HG03039 (cell line): ENCODE results near the gene C1orf146.
"Not testable (repeated sequence)": the region's sequence is repeated elsewhere in the genome, so short reads cannot be mapped to it uniquely, and the experiment has no call there.

Experiments used
- ATAC-seq: cut with Tn5 transposase; IDR thresholded peaks from one replicate; pipeline ENCODE4 v1.9.1; 2021; ENCODE audit warnings: mild to moderate bottlenecking, moderate library complexity; ENCODE audit not compliant: unreplicated experiment

Gene C1orf146, protein sequence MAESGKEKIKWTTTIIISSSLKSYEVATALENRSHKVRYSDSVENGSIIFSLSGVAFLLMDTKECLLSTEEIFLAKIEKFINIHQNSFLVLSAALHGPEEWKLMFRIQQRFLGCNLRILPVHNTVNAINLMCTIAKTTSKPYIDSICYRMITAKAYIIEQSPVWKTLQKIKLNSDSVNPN

GRCh38 chr1:92217721-92218120, at the start of gene C1orf146:
Gene C1orf146 (plus strand): TSS chr1:92217915. CDS start chr1:92231421, 13,506 bp downstream.
- no peak for ATAC-seq

- ATAC-seq = no peak
Measured at GRCh38 chr1:92168657-92169056, 49.1 kb upstream of the C1orf146 start.

GRCh38 chr1:92169214-92170005, 48.3 kb upstream of the C1orf146 start:
- ATAC-seq = no peak

DNA sequence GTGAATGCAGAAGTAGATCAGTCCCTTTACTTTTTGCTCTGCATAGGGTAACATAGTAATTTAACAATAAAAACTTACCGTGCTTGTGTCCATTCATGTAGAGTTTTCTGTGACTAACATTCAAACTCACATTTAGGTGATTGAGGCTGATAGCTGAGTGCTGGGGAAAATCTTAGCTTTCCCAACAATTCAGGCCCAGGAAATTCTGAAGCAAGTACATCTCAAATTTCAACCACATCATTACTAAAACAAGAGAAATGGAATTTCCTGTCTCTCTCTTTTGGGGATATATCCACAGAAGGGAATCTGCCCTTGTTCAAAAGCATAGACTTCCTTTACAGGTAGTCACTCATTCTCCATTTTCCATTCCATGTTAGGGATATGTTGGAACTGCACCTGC, 33.1 kb upstream of the C1orf146 start:
- ATAC-seq = no peak

DNA sequence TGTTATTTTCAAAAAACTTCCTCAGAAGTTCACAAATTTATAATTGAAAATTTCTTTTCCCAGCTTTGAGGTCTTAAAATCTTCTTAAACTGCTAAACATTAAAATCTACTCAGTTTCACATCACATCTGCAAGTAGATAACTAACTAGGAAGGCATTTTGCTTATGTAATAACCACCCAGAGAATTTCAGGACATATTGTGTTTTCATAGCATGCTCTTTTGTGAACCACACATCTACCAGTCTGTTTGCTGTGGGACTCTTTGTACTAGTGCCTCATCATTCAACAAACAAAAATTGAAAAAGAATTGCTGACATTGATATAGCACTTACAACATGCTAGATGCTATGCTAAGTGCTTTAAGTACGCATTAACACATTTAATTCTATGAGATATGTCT, 31.6 kb upstream of the C1orf146 start:
- ATAC-seq = no peak

DNA sequence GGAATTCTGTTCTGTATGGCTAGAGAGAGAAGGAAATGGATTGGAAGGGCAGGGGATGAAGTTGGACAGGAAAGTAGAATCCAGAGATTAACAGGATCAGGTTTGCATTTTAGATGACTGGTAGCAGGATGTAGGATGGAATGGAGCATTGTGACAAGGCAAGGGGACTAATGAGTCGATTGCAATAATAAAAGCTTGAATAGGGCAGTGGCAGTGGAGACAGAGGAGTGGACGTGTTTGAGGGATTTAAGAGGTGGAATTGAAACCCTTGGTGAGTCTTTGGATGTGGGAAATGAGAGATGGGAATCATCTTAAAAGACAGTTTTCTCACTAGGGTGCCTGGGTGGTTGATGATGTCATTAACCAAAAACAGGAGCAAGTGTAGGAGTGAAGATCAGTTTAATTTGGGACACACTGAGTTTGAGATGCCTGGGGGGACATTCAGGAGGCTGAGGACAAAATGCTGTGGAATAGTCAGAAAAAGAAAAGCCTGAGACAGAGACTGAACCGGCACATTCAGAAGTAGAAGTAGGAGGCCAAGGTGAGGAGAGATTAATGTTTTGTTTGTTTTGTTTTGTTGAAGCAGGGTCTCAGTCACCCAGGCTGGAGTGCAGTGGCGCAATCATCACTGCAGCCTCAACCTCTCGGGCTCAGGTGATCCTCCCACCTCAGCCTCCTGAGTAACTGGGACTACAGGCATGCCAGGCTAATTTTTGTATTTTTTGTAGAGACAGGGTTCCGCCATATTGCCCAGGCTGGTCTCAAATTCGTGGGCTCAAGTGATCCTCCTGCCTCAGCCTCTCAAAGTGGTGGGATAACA, 29.1 kb upstream of the C1orf146 start:
- no peak for ATAC-seq

DNA sequence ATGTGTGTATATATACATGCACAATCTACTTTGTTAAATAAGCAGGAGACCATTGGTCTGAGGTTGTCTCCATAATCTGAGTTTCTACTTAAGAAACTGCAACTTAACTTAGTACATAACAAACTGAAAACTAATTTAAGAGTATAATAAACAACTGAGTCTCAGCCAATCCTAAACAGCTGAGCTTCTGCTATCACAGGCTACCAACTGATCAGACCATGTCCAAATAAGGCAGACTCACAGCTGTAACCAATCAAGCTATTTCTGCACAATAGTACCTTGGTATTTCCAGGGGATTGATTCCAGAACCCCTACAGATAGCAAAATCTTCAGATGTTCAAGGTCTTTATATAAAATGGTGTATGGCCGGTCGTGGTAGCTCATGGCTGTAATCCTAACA, 26.0 kb upstream of the C1orf146 start:
- ATAC-seq = no peak

DNA sequence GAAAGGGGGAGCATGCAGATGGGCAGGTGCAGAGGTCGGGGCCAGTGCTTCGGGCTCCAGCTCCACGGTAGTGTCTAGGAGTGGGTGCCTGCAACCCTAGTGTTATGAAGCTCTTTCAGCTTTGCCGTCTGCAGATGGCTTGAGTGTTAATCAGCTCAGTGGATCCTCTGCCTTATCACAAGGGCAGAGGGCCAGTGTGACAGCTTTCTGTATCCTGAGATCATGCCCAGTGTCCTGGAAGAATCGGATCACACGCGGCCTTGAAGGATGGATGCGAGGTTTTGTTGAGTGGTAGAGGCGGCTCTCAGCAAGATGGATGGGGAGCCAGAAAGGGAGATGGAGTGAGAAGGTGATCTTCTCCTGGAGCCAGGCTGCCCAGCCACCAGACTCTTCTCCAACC, 25.5 kb upstream of the C1orf146 start:
- no peak for ATAC-seq

DNA sequence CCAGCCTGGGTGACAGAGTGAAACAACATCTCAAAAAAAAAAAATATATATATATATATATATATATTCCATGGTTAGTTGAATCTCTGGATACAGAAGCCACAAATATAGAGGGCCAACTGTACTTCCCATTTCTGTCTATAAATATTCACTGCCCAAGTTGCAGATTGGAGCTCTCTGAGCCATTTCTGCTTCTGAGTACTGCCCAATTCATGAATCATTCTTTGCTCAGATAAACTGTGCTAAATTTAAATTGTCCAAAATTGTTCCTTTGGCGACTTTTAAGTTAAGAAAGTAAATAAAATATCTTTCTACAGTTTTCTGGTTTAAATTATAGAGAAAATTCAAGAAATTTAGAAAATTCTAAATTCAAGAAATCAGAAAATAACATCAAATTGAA, 23.2 kb upstream of the C1orf146 start:
- no peak for ATAC-seq

GRCh38 chr1:92201973-92202372, 15.7 kb upstream of the C1orf146 start:
- ATAC-seq = no peak

DNA sequence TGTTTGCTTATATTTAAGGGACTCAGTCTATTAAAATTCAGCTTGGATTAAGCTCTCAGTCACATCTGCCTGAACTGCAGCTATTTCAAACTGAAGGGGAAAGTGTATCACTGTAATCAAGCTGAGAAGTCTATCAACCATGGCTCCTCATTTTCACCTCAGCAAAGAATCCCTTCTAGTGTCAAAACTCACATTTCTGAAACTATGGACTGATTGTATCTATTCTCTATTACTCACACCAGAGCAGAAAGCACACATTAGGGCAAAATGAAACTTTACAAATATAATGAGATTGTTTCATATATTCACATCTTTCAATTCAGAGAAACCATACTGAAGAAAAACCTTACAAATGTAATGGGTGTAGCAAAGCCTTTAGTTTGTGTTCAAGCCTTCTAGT, 14.6 kb upstream of the C1orf146 start:
- no peak for ATAC-seq

- ATAC-seq = no peak
Measured at GRCh38 chr1:92210701-92211100, 7.0 kb upstream of the C1orf146 start.

- no peak for ATAC-seq
Measured at GRCh38 chr1:92211166-92211565, 6.5 kb upstream of the C1orf146 start.

- ATAC-seq = no peak
Measured at GRCh38 chr1:92218559-92218958, 844 bp downstream of the C1orf146 start.

GRCh38 chr1:92219028-92219427, 1.3 kb downstream of the C1orf146 start:
- ATAC-seq = no peak

DNA sequence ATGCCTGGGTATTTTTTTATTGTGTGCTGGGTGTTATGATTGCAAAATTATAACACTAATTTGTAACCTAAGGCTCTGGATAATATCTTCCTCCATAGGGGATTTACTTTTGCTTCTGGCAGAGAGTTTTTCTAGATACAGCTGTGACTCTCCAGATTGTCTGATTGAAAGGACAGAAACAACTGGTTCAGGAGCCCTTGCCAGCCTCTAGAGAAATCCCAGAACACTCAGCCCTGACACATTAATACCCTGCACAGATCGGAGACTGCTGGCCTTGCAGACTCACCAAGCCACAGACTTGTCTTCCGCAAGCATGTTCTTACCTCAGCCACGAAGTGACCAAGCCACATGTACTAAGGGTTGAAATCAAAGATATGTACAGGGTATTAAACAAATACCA, 10.7 kb downstream of the C1orf146 start:
- no peak for ATAC-seq

- ATAC-seq = no peak
Measured at GRCh38 chr1:92230736-92231135, 13.0 kb downstream of the C1orf146 start.

DNA sequence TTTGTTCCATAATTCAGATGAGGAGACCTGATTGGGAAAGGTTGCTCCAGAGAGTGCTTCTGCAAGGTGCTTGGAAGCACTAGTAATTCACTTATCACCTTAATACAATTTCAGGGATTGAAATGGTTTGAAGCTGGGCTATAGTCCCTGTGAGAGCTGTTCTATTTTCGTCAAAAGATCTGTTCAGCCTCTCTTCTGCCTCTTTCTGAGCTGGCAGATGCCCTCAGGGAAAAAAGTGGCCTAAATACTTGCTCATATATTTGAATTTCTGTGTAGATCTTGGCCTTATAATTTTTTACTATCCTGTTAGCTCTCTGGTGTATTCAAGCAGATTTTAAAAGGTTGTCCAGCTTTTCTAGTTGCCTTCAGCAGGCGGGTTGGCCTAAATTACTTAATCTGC, 22.3 kb downstream of the C1orf146 start:
- no peak for ATAC-seq

- ATAC-seq = no peak
Measured at GRCh38 chr1:92244376-92244775, 26.7 kb downstream of the C1orf146 start.

- ATAC-seq = not testable (repeated sequence)
Measured at GRCh38 chr1:92254714-92255113, 37.0 kb downstream of the C1orf146 start.

GRCh38 chr1:92259350-92259749, 41.6 kb downstream of the C1orf146 start:
- no peak for ATAC-seq

DNA sequence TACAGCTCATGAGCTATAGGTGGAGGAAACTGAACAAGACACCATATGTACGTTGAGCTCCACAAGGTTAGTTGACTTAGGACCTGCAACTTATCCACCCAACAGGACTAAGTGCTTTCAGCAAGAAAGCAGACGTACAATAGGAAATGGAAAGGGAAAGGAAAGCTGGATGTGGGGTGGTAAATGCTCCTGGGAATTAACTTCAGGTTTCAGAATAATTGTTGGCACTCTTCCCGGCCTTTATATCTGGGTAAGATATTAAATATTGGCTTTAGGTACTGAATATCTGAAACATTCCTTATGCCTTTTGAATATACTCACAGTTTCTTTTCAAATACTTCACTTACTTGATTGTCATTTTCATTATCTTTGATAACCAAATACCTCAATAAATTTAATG, 44.8 kb downstream of the C1orf146 start:
- no peak for ATAC-seq
